T-helper 22 cell (primary cell): ENCODE results near the gene OR10G3.
"Not testable (repeated sequence)": the region's sequence is repeated elsewhere in the genome, so short reads cannot be mapped to it uniquely, and the experiment has no call there.

Source experiments
- DNase-seq: peaks from one replicate; pipeline ENCODE4 v3.0.0-alpha.2; 2020; ENCODE audit warnings: low read depth

OR10G3 gene

GRCh38 chr14:21579976-21580375, at the start of gene OR10G3:
Gene OR10G3 (minus strand): TSS chr14:21580076. CDS start chr14:21570744, 9,332 bp downstream.
- DNase-seq = no peak

GRCh38 chr14:21626491-21627230, 46.8 kb upstream of the OR10G3 start:
- DNase-seq = no peak

GRCh38 chr14:21617614-21618013, 37.7 kb upstream of the OR10G3 start:
- no peak for DNase-seq

- DNase-seq = no peak
Measured at GRCh38 chr14:21614240-21614639, 34.4 kb upstream of the OR10G3 start.

GRCh38 chr14:21612324-21612723, 32.4 kb upstream of the OR10G3 start:
- no peak for DNase-seq

- DNase-seq = not testable (repeated sequence)
Measured at GRCh38 chr14:21602181-21602580, 22.3 kb upstream of the OR10G3 start.

- DNase-seq = no peak
Measured at GRCh38 chr14:21589317-21589716, 9.4 kb upstream of the OR10G3 start.

- DNase-seq = no peak
Measured at GRCh38 chr14:21575661-21576060, 4.2 kb downstream of the OR10G3 start.

- no peak for DNase-seq
Measured at GRCh38 chr14:21572604-21573003, 7.3 kb downstream of the OR10G3 start.

- DNase-seq = no peak
Measured at GRCh38 chr14:21558703-21559170, 21.1 kb downstream of the OR10G3 start.

- peak; percentile 39 for DNase-seq
Measured at GRCh38 chr14:21557084-21557901, 22.6 kb downstream of the OR10G3 start.

GRCh38 chr14:21556378-21557083, 23.3 kb downstream of the OR10G3 start:
- DNase-seq = no peak

- DNase-seq = no peak
Measured at GRCh38 chr14:21553266-21553665, 26.6 kb downstream of the OR10G3 start.

- not testable (repeated sequence) for DNase-seq
Measured at GRCh38 chr14:21544588-21544987, 35.3 kb downstream of the OR10G3 start.

- DNase-seq = no peak
Measured at GRCh38 chr14:21543963-21544362, 35.9 kb downstream of the OR10G3 start.

GRCh38 chr14:21543521-21543960, 36.3 kb downstream of the OR10G3 start:
- no peak for DNase-seq

- DNase-seq = no peak
Measured at GRCh38 chr14:21541413-21542074, 38.3 kb downstream of the OR10G3 start.

- no peak for DNase-seq
Measured at GRCh38 chr14:21539189-21539940, 40.5 kb downstream of the OR10G3 start.

GRCh38 chr14:21537090-21537424, 42.8 kb downstream of the OR10G3 start:
- DNase-seq = no peak

- no peak for DNase-seq
Measured at GRCh38 chr14:21536418-21537089, 43.3 kb downstream of the OR10G3 start.
